ENCODE results near the gene PHLDA2.

DNA sequence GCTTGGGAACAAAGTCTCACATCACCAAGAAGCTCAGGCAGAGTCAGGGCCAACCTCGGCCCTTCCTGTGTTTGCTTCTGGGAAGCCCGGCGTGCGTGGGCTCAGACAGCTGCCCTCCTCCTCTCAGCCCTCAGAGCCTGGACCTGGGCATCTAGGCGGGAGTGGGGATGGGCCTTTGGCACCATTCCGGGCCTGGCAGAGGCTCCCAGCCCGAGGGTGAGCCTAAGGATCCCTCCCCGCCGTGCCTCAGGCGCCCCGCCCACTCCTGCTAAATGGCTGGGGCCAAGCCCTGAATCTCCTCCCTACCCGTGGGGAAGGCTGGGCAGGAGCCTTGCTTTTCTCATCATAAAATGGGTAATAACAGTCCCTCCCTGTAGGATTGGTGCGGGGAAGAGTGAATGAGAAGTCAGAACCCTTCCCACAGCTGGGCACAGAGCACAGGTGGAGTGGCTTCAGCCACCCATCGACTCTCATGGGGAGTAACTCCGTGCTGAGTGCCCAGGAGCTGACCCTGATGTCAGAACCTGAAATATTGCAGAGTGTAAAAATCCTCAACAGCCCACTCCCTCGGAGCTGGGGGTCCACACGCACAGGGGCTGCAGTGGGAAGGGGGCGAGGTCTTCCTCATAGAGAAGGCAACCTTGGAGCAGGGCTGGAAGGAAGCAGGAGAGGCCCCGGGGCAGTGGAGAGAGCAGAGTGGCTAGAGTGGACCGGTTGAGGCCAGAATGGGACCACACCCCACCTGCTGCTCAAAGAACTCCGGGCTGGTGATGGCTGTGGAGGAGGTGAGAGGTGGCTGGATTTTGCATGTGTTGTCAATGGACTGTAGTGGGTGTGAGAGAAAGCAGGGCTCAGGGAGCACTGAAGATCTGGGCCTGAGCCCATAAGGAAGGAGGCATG is 24.8 kb downstream of the PHLDA2 start:
- TF ChIP-seq EZH2 (IDR thresholded peaks at IDR 0.05; ENCODE audit: borderline replicate concordance, low read depth, low read length, severe bottlenecking) = no peak
- TF ChIP-seq, protein P1, sequence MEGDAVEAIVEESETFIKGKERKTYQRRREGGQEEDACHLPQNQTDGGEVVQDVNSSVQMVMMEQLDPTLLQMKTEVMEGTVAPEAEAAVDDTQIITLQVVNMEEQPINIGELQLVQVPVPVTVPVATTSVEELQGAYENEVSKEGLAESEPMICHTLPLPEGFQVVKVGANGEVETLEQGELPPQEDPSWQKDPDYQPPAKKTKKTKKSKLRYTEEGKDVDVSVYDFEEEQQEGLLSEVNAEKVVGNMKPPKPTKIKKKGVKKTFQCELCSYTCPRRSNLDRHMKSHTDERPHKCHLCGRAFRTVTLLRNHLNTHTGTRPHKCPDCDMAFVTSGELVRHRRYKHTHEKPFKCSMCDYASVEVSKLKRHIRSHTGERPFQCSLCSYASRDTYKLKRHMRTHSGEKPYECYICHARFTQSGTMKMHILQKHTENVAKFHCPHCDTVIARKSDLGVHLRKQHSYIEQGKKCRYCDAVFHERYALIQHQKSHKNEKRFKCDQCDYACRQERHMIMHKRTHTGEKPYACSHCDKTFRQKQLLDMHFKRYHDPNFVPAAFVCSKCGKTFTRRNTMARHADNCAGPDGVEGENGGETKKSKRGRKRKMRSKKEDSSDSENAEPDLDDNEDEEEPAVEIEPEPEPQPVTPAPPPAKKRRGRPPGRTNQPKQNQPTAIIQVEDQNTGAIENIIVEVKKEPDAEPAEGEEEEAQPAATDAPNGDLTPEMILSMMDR (IDR thresholded peaks at IDR 0.05; ENCODE audit: borderline replicate concordance, extremely low read depth, low read length, poor library complexity, severe bottlenecking) = no peak

Data from DND-41 (cell line).